Glutamatergic neuron (in vitro differentiated cells): ENCODE measurements around the gene GRAMD2B. TPM values are rescaled to one million over a fixed set of nuclear protein-coding genes. Genes with fewer than 3 reads are reported as not detected.

ENCODE experiments used
- DNase-seq: peaks from one replicate; pipeline ENCODE4 v3.0.0; 2022
- H3K27ac Mint-ChIP-seq: one replicate; pipeline ENCODE4 v1.8.0; 2020; ENCODE audit warnings: mild to moderate bottlenecking, mixed read lengths, inconsistent platforms; ENCODE audit not compliant: unreplicated experiment
- H3K27me3 Mint-ChIP-seq: one replicate; pipeline ENCODE4 v1.8.0; 2020; ENCODE audit warnings: mild to moderate bottlenecking, moderate library complexity, mixed read lengths, inconsistent platforms; ENCODE audit not compliant: unreplicated experiment
- H3K36me3 Mint-ChIP-seq: one replicate; pipeline ENCODE4 v1.8.0; 2020; ENCODE audit warnings: mild to moderate bottlenecking, mixed read lengths, inconsistent platforms; ENCODE audit not compliant: unreplicated experiment
- H3K4me1 Mint-ChIP-seq: one replicate; pipeline ENCODE4 v1.8.0; 2020; ENCODE audit warnings: mild to moderate bottlenecking, low read depth, mixed read lengths, inconsistent platforms; ENCODE audit not compliant: unreplicated experiment
- H3K4me3 Mint-ChIP-seq: one replicate; pipeline ENCODE4 v1.8.0; 2020; ENCODE audit warnings: mild to moderate bottlenecking, mixed read lengths, inconsistent platforms; ENCODE audit not compliant: unreplicated experiment
- H3K9me3 Mint-ChIP-seq: one replicate; pipeline ENCODE4 v1.8.0; 2020; ENCODE audit warnings: mild to moderate bottlenecking, moderate library complexity, mixed read lengths, inconsistent platforms; ENCODE audit not compliant: unreplicated experiment
- total RNA-seq: library from RNA; stranded (reverse); fragmentation: NEBNext Ultra II Directional; extraction: Animal tissue kit (Norgen Biotek cat#: 25700); gene quantifications from one replicate; pipeline ENCODE4 v1.2.1, GENCODE V29; 2021; ENCODE audit not compliant: unreplicated experiment
- TF ChIP-seq, protein P1 (sequence below): fragments of 200-600 bp; sonication (generic); IDR thresholded peaks from one replicate; pipeline ENCODE4 v1.5.0; 2021; ENCODE audit not compliant: partially characterized antibody, unreplicated experiment

Gene GRAMD2B
- total RNA-seq, 1 donor from 2014 or later, result 0.69 TPM

DNA sequence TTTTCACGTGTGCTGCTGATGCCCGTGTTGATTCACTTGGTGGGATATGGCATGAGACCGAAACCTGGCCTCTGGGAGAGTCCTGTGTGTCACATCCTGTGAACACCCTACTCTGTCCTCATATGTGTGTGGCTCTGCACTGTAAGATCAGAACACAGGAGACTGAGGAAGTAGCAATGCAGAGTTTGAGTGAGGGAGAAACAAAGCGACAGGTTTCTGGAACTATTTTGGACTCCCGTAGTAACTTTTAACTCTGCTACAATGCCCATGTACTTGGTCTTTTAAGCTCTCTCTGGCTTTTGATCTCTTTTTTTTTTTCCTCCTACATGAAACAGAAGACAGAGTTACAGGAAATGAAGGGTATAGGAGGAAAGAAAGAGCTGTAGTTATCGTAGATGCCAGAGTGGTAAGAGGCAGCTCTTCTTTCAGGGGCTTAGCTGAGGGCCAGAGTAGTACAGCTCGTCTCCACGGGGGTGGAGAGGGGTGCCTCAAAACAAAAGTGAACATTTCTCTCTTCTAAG lies 26.6 kb downstream of the GRAMD2B start:
- TF ChIP-seq, protein P1, sequence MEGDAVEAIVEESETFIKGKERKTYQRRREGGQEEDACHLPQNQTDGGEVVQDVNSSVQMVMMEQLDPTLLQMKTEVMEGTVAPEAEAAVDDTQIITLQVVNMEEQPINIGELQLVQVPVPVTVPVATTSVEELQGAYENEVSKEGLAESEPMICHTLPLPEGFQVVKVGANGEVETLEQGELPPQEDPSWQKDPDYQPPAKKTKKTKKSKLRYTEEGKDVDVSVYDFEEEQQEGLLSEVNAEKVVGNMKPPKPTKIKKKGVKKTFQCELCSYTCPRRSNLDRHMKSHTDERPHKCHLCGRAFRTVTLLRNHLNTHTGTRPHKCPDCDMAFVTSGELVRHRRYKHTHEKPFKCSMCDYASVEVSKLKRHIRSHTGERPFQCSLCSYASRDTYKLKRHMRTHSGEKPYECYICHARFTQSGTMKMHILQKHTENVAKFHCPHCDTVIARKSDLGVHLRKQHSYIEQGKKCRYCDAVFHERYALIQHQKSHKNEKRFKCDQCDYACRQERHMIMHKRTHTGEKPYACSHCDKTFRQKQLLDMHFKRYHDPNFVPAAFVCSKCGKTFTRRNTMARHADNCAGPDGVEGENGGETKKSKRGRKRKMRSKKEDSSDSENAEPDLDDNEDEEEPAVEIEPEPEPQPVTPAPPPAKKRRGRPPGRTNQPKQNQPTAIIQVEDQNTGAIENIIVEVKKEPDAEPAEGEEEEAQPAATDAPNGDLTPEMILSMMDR, result no peak

DNA sequence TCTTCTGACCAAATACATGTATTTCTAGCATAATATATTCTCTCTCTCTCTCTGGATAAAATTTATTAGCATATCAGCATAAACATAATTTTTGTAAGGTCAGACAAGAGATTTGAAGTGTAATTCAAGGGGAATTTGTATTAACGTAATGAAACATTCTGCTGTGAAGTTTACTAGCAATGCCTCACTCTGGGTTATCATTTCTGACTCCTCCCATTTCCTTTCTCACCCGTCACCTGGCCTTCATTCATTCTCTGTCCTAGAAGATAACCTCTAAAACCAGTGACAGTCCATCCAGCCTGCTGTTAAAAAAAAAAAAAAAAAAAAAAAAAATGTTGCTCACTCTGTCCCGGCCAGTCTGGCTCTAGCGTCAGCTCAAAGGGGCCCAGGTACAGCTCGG lies 27.1 kb downstream of the GRAMD2B start:
- H3K36me3 Mint-ChIP-seq, result no peaks in the 10 kb centered on the region
- TF ChIP-seq, protein P1, result no peak
- no peaks in the 10 kb centered on the region for H3K9me3 Mint-ChIP-seq
- H3K27me3 Mint-ChIP-seq, result no peaks in the 10 kb centered on the region
- no peak overlapping the region for H3K4me3 Mint-ChIP-seq
- peaks cover 2% of the 10 kb centered on the region for H3K4me1 Mint-ChIP-seq
- DNase-seq, result no peak
- no peak overlapping the region for H3K27ac Mint-ChIP-seq

More for the DNA sequence above, 26.6 kb downstream of the GRAMD2B start:
- Mint-ChIP-seq H3K4me1 (peaks cover 2% of the 10 kb centered on the region), H3K27me3 (no peaks in the 10 kb centered on the region), H3K27ac (no peak overlapping the region), H3K4me3 (no peak overlapping the region), H3K36me3 (no peaks in the 10 kb centered on the region), H3K9me3 (no peaks in the 10 kb centered on the region)
- DNase-seq, result no peak

DNA sequence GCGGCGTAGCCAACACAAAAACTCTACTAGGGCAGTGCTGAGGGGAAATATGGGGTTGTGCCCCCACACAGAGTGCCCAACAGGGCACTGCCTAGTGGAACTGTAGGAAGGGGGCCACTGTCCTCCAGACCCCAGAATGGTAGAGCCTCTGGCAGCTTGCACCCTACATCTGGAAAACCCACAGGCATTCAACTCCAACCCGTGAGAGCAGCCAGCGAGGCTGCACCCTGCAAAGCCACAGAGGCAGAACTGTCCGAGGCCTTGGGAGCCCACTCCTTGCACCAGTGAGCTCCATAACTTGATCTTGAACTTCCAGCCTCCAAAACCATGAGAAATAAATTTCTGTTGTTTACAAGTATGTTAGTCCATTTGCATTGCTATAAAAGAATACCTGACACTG lies 27.7 kb downstream of the GRAMD2B start:
- no peaks in the 10 kb centered on the region for H3K36me3 Mint-ChIP-seq
- DNase-seq, result no peak
- H3K4me3 Mint-ChIP-seq, result no peak overlapping the region
- TF ChIP-seq, protein P1, result no peak
- no peaks in the 10 kb centered on the region for H3K4me1 Mint-ChIP-seq
- H3K9me3 Mint-ChIP-seq, result no peaks in the 10 kb centered on the region
- H3K27ac Mint-ChIP-seq, result no peak overlapping the region
- no peaks in the 10 kb centered on the region for H3K27me3 Mint-ChIP-seq

DNA sequence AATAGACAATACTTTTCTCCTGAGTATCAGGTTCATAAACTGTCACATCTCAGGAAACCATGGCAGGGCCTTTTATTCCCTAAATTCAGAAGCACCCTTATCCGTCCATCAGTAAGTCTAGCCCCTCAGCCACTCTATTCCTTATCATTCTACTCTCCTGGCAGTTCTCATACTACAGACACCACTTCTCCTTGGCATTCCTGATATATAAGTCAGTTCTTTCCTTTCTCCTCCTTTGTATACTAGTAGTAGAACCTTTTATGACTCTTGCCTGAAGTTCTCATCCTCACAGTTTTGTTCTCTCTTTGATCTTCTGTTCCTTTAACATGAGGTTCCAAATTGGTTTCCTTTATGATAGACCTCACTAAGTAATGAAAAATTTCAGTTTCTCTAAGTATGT lies 29.3 kb downstream of the GRAMD2B start:
- Mint-ChIP-seq H3K36me3 (no peaks in the 10 kb centered on the region), H3K9me3 (no peaks in the 10 kb centered on the region), H3K4me1 (no peaks in the 10 kb centered on the region), H3K27ac (no peak overlapping the region), H3K4me3 (no peak overlapping the region), H3K27me3 (no peaks in the 10 kb centered on the region)
- no peak for DNase-seq
- TF ChIP-seq, protein P1, result no peak

DNA sequence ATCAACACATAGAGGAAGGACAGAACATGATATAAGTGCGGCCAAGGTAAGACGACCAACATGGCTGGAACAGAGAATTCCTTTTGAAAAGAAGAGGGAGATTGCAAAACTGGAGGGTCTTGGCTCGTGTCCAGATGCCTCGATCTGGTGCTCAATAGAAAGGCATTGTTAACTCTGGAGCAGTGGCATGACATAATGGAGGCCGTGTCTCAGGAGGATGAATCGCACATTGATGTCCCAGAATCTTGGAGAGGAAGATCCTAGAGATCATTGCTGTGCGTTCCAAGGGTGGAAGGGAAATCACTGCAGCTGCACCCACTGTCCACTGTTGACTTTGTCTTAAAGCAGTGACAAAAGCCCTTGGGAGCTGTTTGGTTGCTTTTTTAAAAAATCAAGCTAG lies 30.9 kb downstream of the GRAMD2B start:
- TF ChIP-seq, protein P1, result no peak
- Mint-ChIP-seq H3K36me3 (no peaks in the 10 kb centered on the region), H3K4me1 (no peaks in the 10 kb centered on the region), H3K9me3 (no peaks in the 10 kb centered on the region), H3K27ac (no peak overlapping the region), H3K27me3 (no peaks in the 10 kb centered on the region), H3K4me3 (no peak overlapping the region)
- no peak for DNase-seq
